ENCODE results near the gene SLC8A1.

SLC8A1 gene

DNA sequence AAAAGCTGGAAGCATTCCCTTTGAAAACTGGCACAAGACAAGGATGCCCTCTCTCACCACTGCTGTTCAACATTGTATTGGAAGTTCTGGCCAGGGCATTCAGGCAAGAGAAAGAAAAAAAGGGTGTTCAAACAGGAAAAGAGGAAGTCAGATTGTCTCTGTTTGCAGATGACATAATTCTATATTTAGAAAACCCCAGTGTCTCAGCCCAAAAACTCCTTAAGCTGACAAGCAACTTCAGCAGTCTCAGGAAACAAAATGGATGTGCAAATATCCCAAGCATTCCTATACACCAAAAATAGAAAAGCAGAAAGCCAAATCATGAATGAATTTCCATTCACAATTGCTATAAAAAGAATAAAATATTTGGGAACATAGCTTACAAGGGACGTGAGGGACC, 11.1 kb downstream of the SLC8A1 start:
- no peak for ATAC-seq
- TF ChIP-seq, protein P1, sequence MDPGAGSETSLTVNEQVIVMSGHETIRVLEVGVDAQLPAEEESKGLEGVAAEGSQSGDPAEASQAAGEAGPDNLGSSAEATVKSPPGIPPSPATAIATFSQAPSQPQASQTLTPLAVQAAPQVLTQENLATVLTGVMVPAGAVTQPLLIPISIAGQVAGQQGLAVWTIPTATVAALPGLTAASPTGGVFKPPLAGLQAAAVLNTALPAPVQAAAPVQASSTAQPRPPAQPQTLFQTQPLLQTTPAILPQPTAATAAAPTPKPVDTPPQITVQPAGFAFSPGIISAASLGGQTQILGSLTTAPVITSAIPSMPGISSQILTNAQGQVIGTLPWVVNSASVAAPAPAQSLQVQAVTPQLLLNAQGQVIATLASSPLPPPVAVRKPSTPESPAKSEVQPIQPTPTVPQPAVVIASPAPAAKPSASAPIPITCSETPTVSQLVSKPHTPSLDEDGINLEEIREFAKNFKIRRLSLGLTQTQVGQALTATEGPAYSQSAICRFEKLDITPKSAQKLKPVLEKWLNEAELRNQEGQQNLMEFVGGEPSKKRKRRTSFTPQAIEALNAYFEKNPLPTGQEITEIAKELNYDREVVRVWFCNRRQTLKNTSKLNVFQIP (CRISPR knock-in tag; IDR thresholded peaks at IDR 0.05; ENCODE audit: borderline replicate concordance, low read depth): no peak

DNA sequence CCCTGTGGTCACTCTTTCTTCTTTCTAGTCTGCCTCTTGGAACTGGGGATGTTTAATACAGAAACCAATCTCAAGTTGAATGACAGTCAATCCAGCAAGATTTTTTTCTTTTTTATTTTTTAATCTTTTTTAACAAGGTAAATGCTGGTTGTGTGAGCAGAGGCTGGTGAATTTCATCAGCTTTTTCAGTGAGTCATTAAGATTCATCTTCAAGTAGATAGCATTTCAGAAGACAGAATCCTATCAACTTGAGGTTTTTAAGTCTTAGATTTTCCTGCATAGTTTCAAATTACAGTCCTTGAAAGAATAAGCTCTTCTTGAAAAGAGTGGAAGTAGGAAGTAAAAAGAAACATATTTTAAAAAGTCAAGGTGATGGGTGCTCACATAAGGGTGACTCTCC, 12.4 kb downstream of the SLC8A1 start:
- ATAC-seq: no peak
- TF ChIP-seq ESRRG (CRISPR knock-in tag; IDR thresholded peaks at IDR 0.05) (no peak), ISL1 (CRISPR knock-in tag; IDR thresholded peaks at IDR 0.05) (no peak), TOX (CRISPR knock-in tag; IDR thresholded peaks at IDR 0.05; ENCODE audit: borderline replicate concordance) (no peak), CSDC2 (CRISPR knock-in tag; IDR thresholded peaks at IDR 0.05) (no peak), ZNF565 (CRISPR knock-in tag; conservative IDR thresholded peaks at IDR 0.05; ENCODE audit: low read depth) (no peak)

DNA sequence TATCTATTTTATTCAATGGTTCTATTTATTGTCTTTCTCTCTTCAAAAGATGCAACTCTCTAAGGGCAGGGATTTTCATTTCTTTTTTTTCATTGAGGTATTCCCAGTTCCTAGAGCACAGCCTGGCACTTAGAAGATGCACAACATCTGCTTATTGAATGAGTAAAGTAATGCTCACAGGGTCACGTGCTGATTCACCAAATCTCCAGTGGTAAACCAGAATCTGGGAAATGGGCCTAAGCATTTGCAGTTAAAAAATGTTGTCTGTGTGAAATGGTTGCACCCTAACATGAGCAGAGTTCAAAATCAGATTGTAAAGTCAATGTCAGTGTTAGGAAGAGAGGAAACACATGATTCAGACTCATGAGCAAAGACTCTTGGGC, 15.8 kb downstream of the SLC8A1 start:
- ATAC-seq: no peak
- no peak for TF ChIP-seq ZNF70 (CRISPR knock-in tag; IDR thresholded peaks at IDR 0.05)
- TF ChIP-seq TCF4 (CRISPR knock-in tag; IDR thresholded peaks at IDR 0.05; ENCODE audit: borderline replicate concordance): no peak
- no peak for TF ChIP-seq BACH2 (CRISPR knock-in tag; IDR thresholded peaks at IDR 0.05; ENCODE audit: borderline replicate concordance)
- TF ChIP-seq, protein P2, sequence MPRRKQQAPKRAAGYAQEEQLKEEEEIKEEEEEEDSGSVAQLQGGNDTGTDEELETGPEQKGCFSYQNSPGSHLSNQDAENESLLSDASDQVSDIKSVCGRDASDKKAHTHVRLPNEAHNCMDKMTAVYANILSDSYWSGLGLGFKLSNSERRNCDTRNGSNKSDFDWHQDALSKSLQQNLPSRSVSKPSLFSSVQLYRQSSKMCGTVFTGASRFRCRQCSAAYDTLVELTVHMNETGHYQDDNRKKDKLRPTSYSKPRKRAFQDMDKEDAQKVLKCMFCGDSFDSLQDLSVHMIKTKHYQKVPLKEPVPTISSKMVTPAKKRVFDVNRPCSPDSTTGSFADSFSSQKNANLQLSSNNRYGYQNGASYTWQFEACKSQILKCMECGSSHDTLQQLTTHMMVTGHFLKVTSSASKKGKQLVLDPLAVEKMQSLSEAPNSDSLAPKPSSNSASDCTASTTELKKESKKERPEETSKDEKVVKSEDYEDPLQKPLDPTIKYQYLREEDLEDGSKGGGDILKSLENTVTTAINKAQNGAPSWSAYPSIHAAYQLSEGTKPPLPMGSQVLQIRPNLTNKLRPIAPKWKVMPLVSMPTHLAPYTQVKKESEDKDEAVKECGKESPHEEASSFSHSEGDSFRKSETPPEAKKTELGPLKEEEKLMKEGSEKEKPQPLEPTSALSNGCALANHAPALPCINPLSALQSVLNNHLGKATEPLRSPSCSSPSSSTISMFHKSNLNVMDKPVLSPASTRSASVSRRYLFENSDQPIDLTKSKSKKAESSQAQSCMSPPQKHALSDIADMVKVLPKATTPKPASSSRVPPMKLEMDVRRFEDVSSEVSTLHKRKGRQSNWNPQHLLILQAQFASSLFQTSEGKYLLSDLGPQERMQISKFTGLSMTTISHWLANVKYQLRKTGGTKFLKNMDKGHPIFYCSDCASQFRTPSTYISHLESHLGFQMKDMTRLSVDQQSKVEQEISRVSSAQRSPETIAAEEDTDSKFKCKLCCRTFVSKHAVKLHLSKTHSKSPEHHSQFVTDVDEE (CRISPR knock-in tag; IDR thresholded peaks at IDR 0.05): no peak
- no peak for TF ChIP-seq RARB (CRISPR knock-in tag; IDR thresholded peaks at IDR 0.05)
- TF ChIP-seq OSR1 (CRISPR knock-in tag; IDR thresholded peaks at IDR 0.05): no peak
- no peak for TF ChIP-seq ZNF8 (CRISPR knock-in tag; IDR thresholded peaks at IDR 0.05)
- TF ChIP-seq, protein P3, sequence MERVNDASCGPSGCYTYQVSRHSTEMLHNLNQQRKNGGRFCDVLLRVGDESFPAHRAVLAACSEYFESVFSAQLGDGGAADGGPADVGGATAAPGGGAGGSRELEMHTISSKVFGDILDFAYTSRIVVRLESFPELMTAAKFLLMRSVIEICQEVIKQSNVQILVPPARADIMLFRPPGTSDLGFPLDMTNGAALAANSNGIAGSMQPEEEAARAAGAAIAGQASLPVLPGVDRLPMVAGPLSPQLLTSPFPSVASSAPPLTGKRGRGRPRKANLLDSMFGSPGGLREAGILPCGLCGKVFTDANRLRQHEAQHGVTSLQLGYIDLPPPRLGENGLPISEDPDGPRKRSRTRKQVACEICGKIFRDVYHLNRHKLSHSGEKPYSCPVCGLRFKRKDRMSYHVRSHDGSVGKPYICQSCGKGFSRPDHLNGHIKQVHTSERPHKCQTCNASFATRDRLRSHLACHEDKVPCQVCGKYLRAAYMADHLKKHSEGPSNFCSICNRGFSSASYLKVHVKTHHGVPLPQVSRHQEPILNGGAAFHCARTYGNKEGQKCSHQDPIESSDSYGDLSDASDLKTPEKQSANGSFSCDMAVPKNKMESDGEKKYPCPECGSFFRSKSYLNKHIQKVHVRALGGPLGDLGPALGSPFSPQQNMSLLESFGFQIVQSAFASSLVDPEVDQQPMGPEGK (CRISPR knock-in tag; IDR thresholded peaks at IDR 0.05; ENCODE audit: borderline replicate concordance): no peak
- TF ChIP-seq GLIS3 (CRISPR knock-in tag; IDR thresholded peaks at IDR 0.05): no peak
- TF ChIP-seq ZC3H10 (CRISPR knock-in tag; IDR thresholded peaks at IDR 0.05): no peak
- no peak for TF ChIP-seq CSDC2 (CRISPR knock-in tag; IDR thresholded peaks at IDR 0.05)
- TF ChIP-seq, protein P4, sequence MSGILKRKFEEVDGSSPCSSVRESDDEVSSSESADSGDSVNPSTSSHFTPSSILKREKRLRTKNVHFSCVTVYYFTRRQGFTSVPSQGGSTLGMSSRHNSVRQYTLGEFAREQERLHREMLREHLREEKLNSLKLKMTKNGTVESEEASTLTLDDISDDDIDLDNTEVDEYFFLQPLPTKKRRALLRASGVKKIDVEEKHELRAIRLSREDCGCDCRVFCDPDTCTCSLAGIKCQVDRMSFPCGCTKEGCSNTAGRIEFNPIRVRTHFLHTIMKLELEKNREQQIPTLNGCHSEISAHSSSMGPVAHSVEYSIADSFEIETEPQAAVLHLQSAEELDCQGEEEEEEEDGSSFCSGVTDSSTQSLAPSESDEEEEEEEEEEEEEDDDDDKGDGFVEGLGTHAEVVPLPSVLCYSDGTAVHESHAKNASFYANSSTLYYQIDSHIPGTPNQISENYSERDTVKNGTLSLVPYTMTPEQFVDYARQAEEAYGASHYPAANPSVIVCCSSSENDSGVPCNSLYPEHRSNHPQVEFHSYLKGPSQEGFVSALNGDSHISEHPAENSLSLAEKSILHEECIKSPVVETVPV (CRISPR knock-in tag; IDR thresholded peaks at IDR 0.05): no peak

DNA sequence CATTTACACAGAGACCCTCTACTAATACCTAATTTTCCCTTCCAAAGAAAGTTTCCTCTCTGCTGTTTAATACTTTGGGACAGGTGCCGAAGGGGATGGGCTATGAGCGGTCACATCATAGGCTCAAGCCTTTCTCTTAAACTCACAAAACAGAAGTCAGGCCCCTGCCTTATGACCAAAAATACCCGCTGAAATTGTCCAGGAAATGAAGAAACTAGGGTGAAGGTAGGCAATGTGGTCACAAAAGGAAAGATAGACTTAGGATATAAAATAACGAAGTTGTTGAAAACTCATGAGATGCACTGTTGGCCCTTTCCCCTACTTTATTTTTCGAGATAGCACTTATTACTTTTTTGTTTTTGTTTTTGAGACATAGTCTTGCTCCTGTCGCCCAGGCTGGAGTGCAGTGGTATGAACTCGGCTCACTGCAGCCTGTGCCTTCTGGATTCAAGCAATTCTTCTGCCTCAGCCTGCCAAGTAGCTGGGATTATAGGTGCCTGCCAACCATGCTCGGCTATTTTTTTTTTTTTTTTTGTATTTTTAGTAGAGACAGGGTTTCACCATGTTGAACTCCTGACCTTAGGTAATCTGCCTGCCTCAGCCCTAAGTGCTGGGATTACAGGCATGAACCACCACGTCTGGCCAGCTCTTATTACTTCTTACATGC, 16.3 kb downstream of the SLC8A1 start:
- peak; percentile 21 for ATAC-seq
- TF ChIP-seq SNAI2 (CRISPR knock-in tag; IDR thresholded peaks at IDR 0.05) (no peak), PPARA (CRISPR knock-in tag; IDR thresholded peaks at IDR 0.05; ENCODE audit: borderline replicate concordance) (no peak), ZFP3 (CRISPR knock-in tag; IDR thresholded peaks at IDR 0.05) (no peak), OSR1 (CRISPR knock-in tag; IDR thresholded peaks at IDR 0.05) (no peak), ZC3H10 (CRISPR knock-in tag; IDR thresholded peaks at IDR 0.05) (no peak), ZNF565 (CRISPR knock-in tag; conservative IDR thresholded peaks at IDR 0.05; ENCODE audit: low read depth) (no peak), TOX (CRISPR knock-in tag; IDR thresholded peaks at IDR 0.05; ENCODE audit: borderline replicate concordance) (no peak)
- TF ChIP-seq, protein P5, sequence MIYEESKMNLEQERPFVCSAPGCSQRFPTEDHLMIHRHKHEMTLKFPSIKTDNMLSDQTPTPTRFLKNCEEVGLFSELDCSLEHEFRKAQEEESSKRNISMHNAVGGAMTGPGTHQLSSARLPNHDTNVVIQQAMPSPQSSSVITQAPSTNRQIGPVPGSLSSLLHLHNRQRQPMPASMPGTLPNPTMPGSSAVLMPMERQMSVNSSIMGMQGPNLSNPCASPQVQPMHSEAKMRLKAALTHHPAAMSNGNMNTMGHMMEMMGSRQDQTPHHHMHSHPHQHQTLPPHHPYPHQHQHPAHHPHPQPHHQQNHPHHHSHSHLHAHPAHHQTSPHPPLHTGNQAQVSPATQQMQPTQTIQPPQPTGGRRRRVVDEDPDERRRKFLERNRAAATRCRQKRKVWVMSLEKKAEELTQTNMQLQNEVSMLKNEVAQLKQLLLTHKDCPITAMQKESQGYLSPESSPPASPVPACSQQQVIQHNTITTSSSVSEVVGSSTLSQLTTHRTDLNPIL (CRISPR knock-in tag; IDR thresholded peaks at IDR 0.05; ENCODE audit: low read depth): no peak
- TF ChIP-seq, protein P2 (CRISPR knock-in tag; IDR thresholded peaks at IDR 0.05): no peak
- TF ChIP-seq, protein P4 (CRISPR knock-in tag; IDR thresholded peaks at IDR 0.05): no peak

Measured in SK-N-SH treated with all-trans-retinoic acid at 6 μM for 48 hours (cell line).